Non-pigmented ciliary epithelial cell (primary cell): ENCODE data around the gene TLE2.

Experiments
- DNase-seq: peaks from one replicate; pipeline ENCODE4 v3.0.0-alpha.2; 2010; ENCODE audit warnings: low read depth

TLE2 gene

DNA sequence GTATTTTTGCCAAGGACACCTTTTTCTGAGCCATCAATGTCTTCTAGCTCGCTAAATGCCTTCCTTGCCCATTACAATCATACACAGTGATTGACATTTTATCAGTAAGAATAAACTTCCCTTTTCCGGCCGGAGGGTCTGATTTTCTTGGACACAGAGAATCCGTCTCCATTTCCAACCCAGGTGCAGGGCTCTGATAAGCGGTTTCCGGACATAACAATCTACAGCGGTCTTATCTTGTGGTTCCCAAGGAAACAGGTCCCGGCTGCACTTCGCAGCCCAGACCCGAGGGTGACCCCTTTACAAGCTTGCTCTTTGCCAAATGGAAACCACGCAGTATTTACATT lies 79.2 kb downstream of the TLE2 start:
- DNase-seq = no peak
